Measurements from ENCODE around the gene SLC8A2.
"Not testable (repeated sequence)": the region's sequence is repeated elsewhere in the genome, so short reads cannot be mapped to it uniquely, and the experiment has no call there.

SLC8A2 gene

GRCh38 chr19:47428177-47428894, 43.4 kb downstream of the SLC8A2 start:
- DNase-seq: peak; percentile 92 to 93

GRCh38 chr19:47427241-47428176, 44.2 kb downstream of the SLC8A2 start:
- peak in 1 of 2 experiments; percentile 38 for DNase-seq

GRCh38 chr19:47423203-47423882, 48.4 kb downstream of the SLC8A2 start:
- no peak for DNase-seq

GRCh38 chr19:47422417-47423163, 49.1 kb downstream of the SLC8A2 start:
- DNase-seq: no peak

- no peak for DNase-seq
Measured at GRCh38 chr19:47421844-47422395, 49.8 kb downstream of the SLC8A2 start.

- DNase-seq: no peak
Measured at GRCh38 chr19:47421244-47421786, 50.4 kb downstream of the SLC8A2 start.

- no peak for DNase-seq
Measured at GRCh38 chr19:47419789-47420188, 51.9 kb downstream of the SLC8A2 start.

GRCh38 chr19:47419030-47419783, 52.5 kb downstream of the SLC8A2 start, which contains the start of gene MEIS3:
MEIS3 (minus strand) TSS chr19:47419527; CDS start chr19:47419081, 446 bp downstream.
- no peak for DNase-seq

GRCh38 chr19:47418692-47419029, 53.0 kb downstream of the SLC8A2 start:
- no peak for DNase-seq

- no peak for DNase-seq
Measured at GRCh38 chr19:47417746-47418691, 53.7 kb downstream of the SLC8A2 start.

GRCh38 chr19:47417107-47417745, 54.5 kb downstream of the SLC8A2 start:
- no peak for DNase-seq

- no peak for DNase-seq
Measured at GRCh38 chr19:47416643-47416985, 55.1 kb downstream of the SLC8A2 start.

GRCh38 chr19:47415953-47416642, 55.6 kb downstream of the SLC8A2 start:
- DNase-seq: no peak

GRCh38 chr19:47414469-47414868, 57.2 kb downstream of the SLC8A2 start:
- DNase-seq: no peak

- DNase-seq: no peak
Measured at GRCh38 chr19:47413941-47414340, 57.8 kb downstream of the SLC8A2 start.

- DNase-seq: not testable (repeated sequence)
Measured at GRCh38 chr19:47411696-47412095, 60.0 kb downstream of the SLC8A2 start.

- no peak for DNase-seq
Measured at GRCh38 chr19:47411101-47411500, 60.6 kb downstream of the SLC8A2 start.

- no peak for DNase-seq
Measured at GRCh38 chr19:47408156-47408938, 63.3 kb downstream of the SLC8A2 start.
